Measurements from ENCODE around the gene LYPD1. TPM values are rescaled to one million over a fixed set of nuclear protein-coding genes. Genes with fewer than 3 reads are reported as not detected.

Gene LYPD1
- total and polyA plus RNA-seq, 10 of the 15 experiments (the other 5 are each of a cell fraction or from before 2014, with no cell fraction given) = not detected

- TF ChIP-seq TCF3 (IDR thresholded peaks at IDR 0.05; ENCODE audit: borderline replicate concordance, insufficient read depth, low read depth, low read length) = no peak
- no peak for TF ChIP-seq ATF7 (IDR thresholded peaks at IDR 0.05; ENCODE audit: low read depth)
- no peak for TF ChIP-seq ELK1 (IDR thresholded peaks at IDR 0.05; ENCODE audit: low read depth, low read length)
- no peak for TF ChIP-seq CBX5 (IDR thresholded peaks at IDR 0.05; ENCODE audit: low read depth)
Observed at GRCh38 chr2:132654335-132654734, 15.7 kb downstream of the LYPD1 start (continued).

GRCh38 chr2:132652474-132652873 is 17.5 kb downstream of the LYPD1 start:
- no peak overlapping the region for H3K27ac ChIP-seq (ENCODE audit: control insufficient read depth, insufficient read depth)
- no peak overlapping the region for H3K4me2 ChIP-seq (ENCODE audit: control insufficient read depth, insufficient read depth)
- H3K9ac ChIP-seq (ENCODE audit: control insufficient read depth, insufficient read depth, low read length) = no peak overlapping the region
- intact Hi-C loops (cut with micrococcal nuclease; ENCODE audit: unreplicated experiment) (no loop called here), in situ Hi-C loops (cut with MboI) (no loop called here)
- no peaks in the 10 kb centered on the region for H3K9me3 ChIP-seq (replicated peaks; ENCODE audit: control insufficient read depth, insufficient read depth, low read length)
- ChIA-PET CTCF (interaction anchor here (0.6 to 1.8 kb wide), 2 partner anchors 70 to 1128 kb away, joined by 3 to 7 read pairs; no protein-coding TSS in a partner anchor), RAD21 (ENCODE audit: unreplicated experiment) (interaction anchor here (3.5 kb wide), 1 partner anchor 519 kb away, joined by 12 read pairs; no protein-coding TSS in a partner anchor), POLR2A (no interaction called here), SMC1A (ENCODE audit: uncharacterized antibody, unreplicated experiment) (interaction anchor here (1.1 to 2.8 kb wide), 2 partner anchors 10 to 518 kb away, joined by 3 to 13 read pairs; no protein-coding TSS in a partner anchor)
- no peak for ATAC-seq
- H3K4me3 ChIP-seq = no peak overlapping the region
- TF ChIP-seq YY1 (IDR thresholded peaks at IDR 0.05; ENCODE audit: low read depth, low read length) = no peak
- no peak for TF ChIP-seq SIN3A (IDR thresholded peaks at IDR 0.05; ENCODE audit: low read depth, low read length)
- no peaks in the 10 kb centered on the region for H3K36me3 ChIP-seq (ENCODE audit: control insufficient read depth in 2 of 2, insufficient read depth in 2 of 2, low read length in 1 of 2)
- no peaks in the 10 kb centered on the region for H4K20me1 ChIP-seq (ENCODE audit: control insufficient read depth, insufficient read depth)
- H3K4me1 ChIP-seq (ENCODE audit: control insufficient read depth, insufficient read depth, low read length) = no peaks in the 10 kb centered on the region
- no peak for DNase-seq (ENCODE audit: low read depth, low spot score)
- H2AFZ ChIP-seq (ENCODE audit: control insufficient read depth, low read depth, low read length) = no peak overlapping the region
- no peak for FAIRE-seq
- H3K27me3 ChIP-seq (replicated peaks in 1 of 2; ENCODE audit: control insufficient read depth in 2 of 2, insufficient read depth in 2 of 2, low read length in 1 of 2) = no peaks in the 10 kb centered on the region; a peak in 1 of 4 replicates
- no TSS peak for BruUV-seq (replicated peaks)
- 22% methylated on average over 8 of the region's 8 CpGs for WGBS (ENCODE audit: insufficient coverage, insufficient replicate concordance, low lambda C conversion rate, missing lambda C conversion rate)
- no peaks in the 10 kb centered on the region for H3K79me2 ChIP-seq (ENCODE audit: control insufficient read depth, insufficient read depth, low read length)
